DND-41 (cell line): Measurements from ENCODE around the gene PRDX2.

ENCODE experiments used
- ATAC-seq: fragments of 200-7000 bp; cut with Tn5 transposase; 3 replicates; pipeline ENCODE4 v1.9.1; 2021; ENCODE audit warnings: low read depth; ENCODE audit not compliant: insufficient read depth
- DNase-seq: peaks from one replicate; pipeline ENCODE4 v3.0.0-alpha.2; 2020
- H2AFZ ChIP-seq: 2 replicates; pipeline ENCODE4 v1.6.0; 2012; ENCODE audit warnings: low read depth, low read length
- H3K27ac ChIP-seq: 2 replicates; pipeline ENCODE4 v1.5.1; 2012; ENCODE audit warnings: low read length, inconsistent platforms
- H3K27me3 ChIP-seq: fragments of 200-600 bp; sonication (generic); 2 replicates; pipeline ENCODE4 v1.6.0; 2012; ENCODE audit warnings: low read length, mild to moderate bottlenecking, inconsistent platforms; ENCODE audit not compliant: insufficient read depth, poor library complexity
- H3K36me3 ChIP-seq: 2 replicates; pipeline ENCODE4 v1.5.1; 2012; ENCODE audit warnings: low read length, inconsistent platforms; ENCODE audit not compliant: insufficient read depth
- H3K4me1 ChIP-seq: 2 replicates; pipeline ENCODE4 v1.5.1; 2012; ENCODE audit warnings: mild to moderate bottlenecking, low read length; ENCODE audit not compliant: insufficient read depth
- H3K4me2 ChIP-seq: 2 replicates; pipeline ENCODE4 v1.6.0; 2012; ENCODE audit warnings: mild to moderate bottlenecking, moderate library complexity, low read length, inconsistent platforms; ENCODE audit not compliant: insufficient read depth
- H3K4me3 ChIP-seq, 2 experiments: fragments of 200-600 bp in 1 of 2; shearing (Covaris generic) in 1 of 2; 2 replicates each; pipeline ENCODE4 v1.5.1; 2012 to 2016; ENCODE audit warnings: inconsistent platforms in 2 of 2, low read length in 2 of 2, mild to moderate bottlenecking in 2 of 2, low read depth in 1 of 2, moderate library complexity in 1 of 2
- H3K79me2 ChIP-seq: 2 replicates; pipeline ENCODE4 v1.6.0; 2012; ENCODE audit warnings: low read length, inconsistent platforms; ENCODE audit not compliant: insufficient read depth
- H3K9ac ChIP-seq: 2 replicates; pipeline ENCODE4 v1.6.0; 2012; ENCODE audit warnings: low read depth, mild to moderate bottlenecking, inconsistent platforms, low read length, moderate library complexity
- H3K9me3 ChIP-seq: 2 replicates; pipeline ENCODE4 v1.5.1; 2012; ENCODE audit warnings: low read length, moderate library complexity, mild to moderate bottlenecking, inconsistent platforms; ENCODE audit not compliant: insufficient read depth, severe bottlenecking
- H4K20me1 ChIP-seq: 2 replicates; pipeline ENCODE4 v1.6.0; 2012; ENCODE audit warnings: low read length; ENCODE audit not compliant: insufficient read depth
- EZH2 ChIP-seq: IDR thresholded peaks from 3 replicates; pipeline ENCODE4 v1.6.1; 2012; ENCODE audit warnings: borderline replicate concordance, low read depth, mild to moderate bottlenecking, moderate library complexity, low read length, inconsistent platforms; ENCODE audit not compliant: severe bottlenecking
- TF ChIP-seq, protein P1 (sequence below): IDR thresholded peaks from 2 replicates; pipeline ENCODE4 v1.5.1; 2012; ENCODE audit warnings: borderline replicate concordance, low read length, moderate library complexity, mild to moderate bottlenecking; ENCODE audit not compliant: poor library complexity, severe bottlenecking; ENCODE audit errors: extremely low read depth

Gene PRDX2

DNA sequence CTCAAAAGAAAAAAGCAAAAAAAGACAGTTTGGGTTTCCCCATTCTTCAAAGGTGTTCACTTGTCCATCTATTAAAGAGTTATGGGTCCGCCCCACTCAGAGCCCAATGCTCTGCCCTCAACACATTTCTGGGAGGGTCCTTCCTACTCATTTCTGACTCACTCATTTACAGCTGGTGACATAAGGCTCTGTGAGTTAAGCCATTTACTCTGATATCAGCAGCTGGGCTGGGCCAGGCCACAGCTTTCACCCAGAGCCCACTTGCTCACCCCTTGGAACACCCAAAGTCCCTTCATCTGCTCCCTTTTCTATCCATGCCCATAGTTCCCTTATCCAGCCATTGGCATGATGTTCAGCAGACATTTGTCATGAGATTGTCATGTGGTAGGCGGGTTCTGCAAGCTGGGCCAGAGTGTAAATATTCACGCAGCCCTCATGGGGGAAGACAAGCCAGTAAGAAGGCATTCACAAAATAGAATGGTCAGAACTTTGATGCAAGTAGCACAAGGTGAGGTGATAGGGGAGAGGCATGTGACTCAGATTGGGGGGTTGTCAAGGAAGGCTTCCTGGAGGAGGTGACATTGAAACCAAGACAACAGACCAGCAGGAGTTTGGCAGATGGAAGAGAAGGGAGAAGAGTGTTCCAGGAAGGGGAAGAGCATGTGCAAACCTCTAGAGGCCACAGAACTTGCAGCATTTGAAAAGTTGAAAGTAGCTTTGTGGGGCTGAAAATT, 42.6 kb upstream of the PRDX2 start:
- TF ChIP-seq, protein P1, sequence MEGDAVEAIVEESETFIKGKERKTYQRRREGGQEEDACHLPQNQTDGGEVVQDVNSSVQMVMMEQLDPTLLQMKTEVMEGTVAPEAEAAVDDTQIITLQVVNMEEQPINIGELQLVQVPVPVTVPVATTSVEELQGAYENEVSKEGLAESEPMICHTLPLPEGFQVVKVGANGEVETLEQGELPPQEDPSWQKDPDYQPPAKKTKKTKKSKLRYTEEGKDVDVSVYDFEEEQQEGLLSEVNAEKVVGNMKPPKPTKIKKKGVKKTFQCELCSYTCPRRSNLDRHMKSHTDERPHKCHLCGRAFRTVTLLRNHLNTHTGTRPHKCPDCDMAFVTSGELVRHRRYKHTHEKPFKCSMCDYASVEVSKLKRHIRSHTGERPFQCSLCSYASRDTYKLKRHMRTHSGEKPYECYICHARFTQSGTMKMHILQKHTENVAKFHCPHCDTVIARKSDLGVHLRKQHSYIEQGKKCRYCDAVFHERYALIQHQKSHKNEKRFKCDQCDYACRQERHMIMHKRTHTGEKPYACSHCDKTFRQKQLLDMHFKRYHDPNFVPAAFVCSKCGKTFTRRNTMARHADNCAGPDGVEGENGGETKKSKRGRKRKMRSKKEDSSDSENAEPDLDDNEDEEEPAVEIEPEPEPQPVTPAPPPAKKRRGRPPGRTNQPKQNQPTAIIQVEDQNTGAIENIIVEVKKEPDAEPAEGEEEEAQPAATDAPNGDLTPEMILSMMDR: no peak
- no peak for TF ChIP-seq EZH2
- ATAC-seq: no peak

DNA sequence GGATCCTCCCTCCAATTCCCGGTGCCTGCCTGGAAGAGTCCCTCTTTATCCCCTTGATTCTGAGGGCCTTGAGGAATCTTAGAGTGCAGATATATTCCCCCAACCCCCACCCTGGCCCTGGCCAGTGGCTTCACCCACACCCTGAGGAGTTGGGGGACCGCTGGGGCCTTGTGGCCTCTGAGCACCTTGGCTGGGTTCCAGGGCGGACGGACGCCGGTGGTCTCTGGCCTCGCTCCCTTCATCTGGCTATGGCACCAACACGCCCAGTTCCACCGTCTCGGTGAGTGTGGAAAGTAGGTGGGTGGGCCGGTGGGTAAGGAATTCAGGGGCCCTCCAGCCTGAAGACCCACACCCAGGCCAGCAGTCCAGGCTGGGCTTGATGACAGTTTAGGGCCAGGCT, 41.7 kb upstream of the PRDX2 start:
- Histone ChIP-seq H3K4me1 (peaks cover 31% of the 10 kb centered on the region), H4K20me1 (peaks cover 33% of the 10 kb centered on the region), H3K4me3 (no peak overlapping the region), H3K27ac (no peak overlapping the region), H3K79me2 (peaks cover 39% of the 10 kb centered on the region), H3K36me3 (peaks cover 18% of the 10 kb centered on the region), H3K27me3 (no peaks in the 10 kb centered on the region), H3K9me3 (no peaks in the 10 kb centered on the region), H2AFZ (no peak overlapping the region), H3K4me2 (no peak overlapping the region), H3K9ac (no peak overlapping the region)
- no peak for ATAC-seq
- TF ChIP-seq EZH2: no peak
- TF ChIP-seq, protein P1: no peak
- DNase-seq: no peak

More for the DNA sequence above, 42.6 kb upstream of the PRDX2 start:
- Histone ChIP-seq H3K4me3 (no peak overlapping the region), H3K27ac (no peak overlapping the region), H3K9me3 (no peaks in the 10 kb centered on the region), H3K4me2 (no peak overlapping the region), H3K27me3 (no peaks in the 10 kb centered on the region), H3K79me2 (peaks cover 35% of the 10 kb centered on the region), H3K9ac (no peak overlapping the region), H3K4me1 (peaks cover 23% of the 10 kb centered on the region), H3K36me3 (peaks cover 21% of the 10 kb centered on the region), H4K20me1 (peaks cover 31% of the 10 kb centered on the region), H2AFZ (no peak overlapping the region)
- no peak for DNase-seq

DNA sequence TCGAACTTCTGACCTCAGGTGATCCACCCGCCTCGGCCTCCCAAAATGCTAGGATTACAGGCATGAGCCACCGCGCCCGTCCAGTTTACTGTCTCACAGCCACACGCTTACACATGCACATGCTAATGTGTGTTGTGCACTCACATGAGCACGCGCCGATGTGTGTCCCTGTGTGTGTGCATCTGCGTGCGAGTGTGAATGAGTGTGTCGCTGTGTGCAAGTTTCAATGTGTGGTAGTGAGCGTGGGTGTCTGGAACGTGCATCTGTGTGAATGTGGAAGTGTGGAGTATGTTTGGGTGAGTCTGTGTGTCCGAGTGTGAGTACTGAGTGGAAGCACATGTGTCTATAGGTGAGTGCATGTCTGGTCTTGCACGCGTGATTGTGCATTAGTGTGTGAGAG, 40.9 kb upstream of the PRDX2 start:
- Histone ChIP-seq H3K27me3 (no peaks in the 10 kb centered on the region), H3K9ac (no peak overlapping the region), H3K4me2 (no peak overlapping the region), H3K4me1 (peaks cover 33% of the 10 kb centered on the region), H2AFZ (no peak overlapping the region), H4K20me1 (peaks cover 30% of the 10 kb centered on the region), H3K9me3 (no peaks in the 10 kb centered on the region), H3K36me3 (peaks cover 12% of the 10 kb centered on the region), H3K4me3 (no peak overlapping the region), H3K79me2 (peaks cover 39% of the 10 kb centered on the region), H3K27ac (no peak overlapping the region)
- ATAC-seq (no peak), DNase-seq (no peak)
- TF ChIP-seq EZH2: no peak
- TF ChIP-seq, protein P1: no peak
